ENCODE results near the gene NOP16. TPM values are rescaled to one million over a fixed set of nuclear protein-coding genes. Genes with fewer than 3 reads are reported as not detected.
A peak's percentile ranks its signal among the peaks of the same experiment; 100 is the strongest.

NOP16 gene
- total RNA-seq, 1 experiment from 2014 or later, result 28.1 TPM

DNA sequence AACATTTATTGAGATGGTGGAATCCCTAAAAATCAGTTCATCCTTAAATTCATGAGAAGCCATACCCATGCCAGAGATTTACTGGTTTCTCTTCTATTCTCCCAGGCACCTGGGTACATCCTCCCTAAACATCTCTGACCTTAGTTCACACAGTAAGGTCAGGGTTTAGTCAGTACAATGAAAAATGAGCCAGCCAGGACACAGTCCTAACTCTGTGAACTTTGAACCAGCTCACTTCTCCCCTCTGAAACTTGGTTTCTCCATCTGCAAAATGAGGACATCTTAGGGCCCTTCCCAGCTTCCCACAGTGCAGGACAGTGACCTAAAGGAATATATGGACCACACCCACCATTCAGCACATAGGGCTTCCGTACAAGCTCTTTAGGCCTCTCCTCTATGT lies 1.9 kb downstream of the NOP16 start:
- no peak for DNase-seq (ENCODE audit: low read depth)

DNA sequence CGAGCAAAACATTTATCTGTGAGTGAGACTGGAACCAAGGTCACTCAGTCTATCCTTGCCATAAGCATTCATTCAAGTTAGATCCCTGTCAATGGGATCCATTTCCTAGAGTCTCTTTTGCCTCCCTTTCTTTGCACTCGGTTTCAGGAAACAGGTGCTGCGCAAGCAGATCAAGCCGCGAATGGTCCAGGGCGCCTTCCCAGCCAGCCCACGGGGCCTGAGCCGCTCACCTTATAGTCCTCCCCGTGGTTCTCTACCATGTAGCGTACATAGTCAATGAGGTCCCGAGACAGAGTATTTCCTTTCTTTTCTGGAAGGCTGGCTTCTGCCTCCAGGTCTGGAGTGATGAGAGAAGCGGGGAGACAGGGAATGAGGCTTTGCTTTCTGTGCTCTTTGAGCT lies 3.4 kb downstream of the NOP16 start:
- no peak for DNase-seq (ENCODE audit: low read depth)

DNA sequence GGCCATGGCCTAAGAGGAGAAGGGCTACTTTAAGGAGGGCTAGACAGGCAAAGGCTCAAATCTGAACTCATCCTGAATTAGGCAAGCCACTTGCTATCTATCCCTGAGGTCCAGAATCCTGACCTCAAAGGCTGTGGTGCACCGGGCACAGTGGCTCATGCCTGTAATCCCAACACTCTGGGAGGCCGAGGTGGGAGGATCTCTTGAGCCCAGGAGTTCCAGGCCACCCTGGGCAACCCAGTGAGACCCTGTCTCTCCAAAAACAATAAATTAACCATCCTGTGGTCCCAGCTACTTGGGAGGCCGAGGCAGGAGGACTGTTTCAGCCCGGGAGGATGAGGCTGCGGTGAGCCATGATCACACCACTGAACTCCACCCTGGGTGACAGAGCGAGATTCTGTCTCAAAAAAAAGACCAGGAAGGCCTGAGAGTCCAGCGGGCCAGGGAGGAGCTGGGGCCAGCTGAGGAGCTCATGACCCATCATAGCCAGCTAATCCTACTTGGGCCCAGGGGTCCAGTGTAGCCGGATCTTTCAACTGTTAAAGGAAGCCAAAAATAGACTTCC lies 4.0 kb downstream of the NOP16 start:
- no peak for DNase-seq (ENCODE audit: low read depth)

DNA sequence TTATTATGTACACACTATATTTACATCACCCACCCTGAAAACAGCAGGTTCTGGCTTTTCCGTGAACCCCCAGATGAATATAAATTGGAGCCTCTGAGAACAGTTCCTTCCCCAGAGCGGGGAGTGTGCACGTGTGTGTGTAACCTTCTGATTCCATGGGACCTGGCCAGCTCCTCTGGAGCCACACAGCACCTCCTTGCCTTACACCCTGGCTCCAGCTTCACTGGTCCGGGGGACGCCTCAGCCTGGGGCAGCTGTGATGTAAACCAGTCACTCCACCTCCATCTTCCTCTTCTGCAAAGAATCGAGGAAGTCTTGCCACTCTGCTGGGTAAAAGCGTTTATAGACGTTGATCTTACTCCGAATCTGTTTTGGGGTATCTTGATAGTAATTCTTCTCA lies 4.4 kb downstream of the NOP16 start:
- no peak for DNase-seq (ENCODE audit: low read depth)

DNA sequence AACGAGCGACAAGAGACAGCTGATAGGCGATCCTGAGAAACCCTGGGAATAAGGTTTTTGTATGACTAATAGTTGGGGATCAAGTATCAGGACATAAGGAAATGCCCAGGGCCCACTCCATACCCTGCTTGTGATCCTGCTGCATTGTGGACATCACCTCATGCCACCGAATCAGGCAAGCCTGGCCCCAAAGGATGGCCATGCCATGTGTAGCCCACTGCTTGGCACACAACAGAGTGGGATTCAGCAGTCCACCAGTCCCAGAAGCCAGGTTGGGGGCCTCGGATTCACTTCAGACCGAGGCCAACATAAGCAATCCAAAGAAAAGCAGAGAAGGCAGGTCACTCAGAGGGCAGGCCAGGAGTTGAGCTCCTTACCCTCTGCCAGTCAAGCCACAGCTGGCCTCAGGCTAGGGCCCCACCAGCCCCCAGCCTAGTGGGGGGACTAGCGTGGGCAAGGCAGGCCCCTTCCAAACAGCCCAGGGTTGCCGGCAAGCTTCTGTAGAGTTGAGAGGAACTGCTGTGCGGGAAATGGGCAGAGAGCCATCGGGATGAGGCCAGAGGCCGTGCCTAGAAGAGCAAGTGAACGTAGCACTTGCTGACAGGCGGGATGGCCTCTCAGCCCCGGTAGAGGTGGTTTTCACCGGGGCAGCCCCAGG lies 5.0 kb downstream of the NOP16 start:
- no peak for DNase-seq (ENCODE audit: low read depth)

DNA sequence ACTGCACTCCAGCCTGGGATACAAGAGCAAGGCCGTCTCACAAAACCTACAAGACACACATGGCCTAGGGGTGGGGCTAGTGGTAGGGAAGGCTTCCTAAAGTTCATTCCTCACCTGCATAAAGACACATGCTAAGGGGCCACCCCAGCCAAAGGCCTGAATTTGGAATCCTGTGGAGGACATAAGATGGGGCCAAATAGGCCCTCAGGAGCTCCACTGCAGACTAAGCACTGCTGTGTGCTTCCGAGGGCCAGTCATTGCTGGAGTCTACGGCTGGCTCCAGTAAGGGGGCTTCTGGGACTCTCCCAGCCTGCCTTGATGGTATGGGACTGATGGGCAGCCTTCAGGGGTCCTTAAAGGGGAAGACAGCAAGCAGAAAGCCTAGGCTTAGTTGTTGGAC lies 5.7 kb downstream of the NOP16 start:
- no peak for DNase-seq (ENCODE audit: low read depth)

DNA sequence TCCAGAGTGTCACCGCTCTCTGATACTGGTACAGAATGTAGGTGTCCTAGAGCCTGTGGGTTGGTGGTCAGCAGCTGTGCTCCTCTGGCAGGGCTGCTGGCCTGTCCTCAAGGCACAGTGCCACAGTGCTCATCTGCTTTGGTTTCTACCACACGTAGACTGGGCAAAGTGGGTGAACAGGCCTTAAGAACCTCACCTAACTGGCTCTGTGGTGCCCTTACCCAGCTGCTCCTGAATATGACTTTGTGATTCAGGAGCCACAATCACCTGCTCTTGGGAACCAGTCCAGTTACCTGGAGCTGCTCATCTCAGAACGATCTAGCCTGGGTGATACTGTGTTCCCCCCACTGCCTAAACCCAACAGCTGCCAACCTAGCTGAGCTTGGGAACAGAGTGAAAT lies 6.4 kb downstream of the NOP16 start:
- DNase-seq (ENCODE audit: low read depth), result no peak

DNA sequence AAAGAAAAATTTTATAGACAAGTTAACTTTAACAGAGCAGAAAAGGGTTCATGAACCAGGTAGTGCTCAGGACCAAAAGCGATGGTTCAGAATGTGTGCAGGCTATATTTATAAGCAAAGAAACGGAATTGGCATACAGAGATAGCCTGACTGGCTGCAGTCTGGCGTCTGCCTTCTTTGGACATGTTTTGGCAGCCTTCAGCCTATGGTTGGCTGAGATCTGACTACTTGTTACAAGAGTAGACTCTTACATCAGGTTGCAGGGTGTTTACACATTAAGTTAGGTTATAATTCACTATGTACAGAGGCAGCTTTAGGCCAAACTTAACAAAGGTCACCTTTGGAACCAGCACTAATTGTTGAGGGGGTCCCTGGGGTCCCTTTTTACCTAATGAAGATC lies 7.0 kb downstream of the NOP16 start:
- no peak for DNase-seq (ENCODE audit: low read depth)

DNA sequence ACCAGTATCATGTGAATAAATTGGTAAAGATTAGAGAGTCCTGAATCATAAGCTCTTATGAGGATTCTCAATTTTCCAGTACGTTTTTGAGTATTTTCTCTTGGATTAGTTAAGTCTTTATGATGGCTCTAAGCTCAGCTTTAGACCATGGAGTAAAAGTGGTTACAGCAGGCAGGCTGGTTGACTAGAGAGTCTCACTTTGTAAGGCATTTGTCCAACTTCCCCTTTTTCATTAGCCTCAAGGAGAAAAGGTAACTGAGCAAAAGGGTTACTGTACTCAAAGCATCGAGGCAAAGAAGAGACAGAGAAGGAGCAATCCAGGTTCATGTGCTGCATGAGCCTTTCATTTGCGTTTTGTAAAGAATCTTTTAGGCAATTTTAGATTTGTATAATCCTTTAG lies 8.5 kb downstream of the NOP16 start:
- no peak for DNase-seq (ENCODE audit: low read depth)

DNA sequence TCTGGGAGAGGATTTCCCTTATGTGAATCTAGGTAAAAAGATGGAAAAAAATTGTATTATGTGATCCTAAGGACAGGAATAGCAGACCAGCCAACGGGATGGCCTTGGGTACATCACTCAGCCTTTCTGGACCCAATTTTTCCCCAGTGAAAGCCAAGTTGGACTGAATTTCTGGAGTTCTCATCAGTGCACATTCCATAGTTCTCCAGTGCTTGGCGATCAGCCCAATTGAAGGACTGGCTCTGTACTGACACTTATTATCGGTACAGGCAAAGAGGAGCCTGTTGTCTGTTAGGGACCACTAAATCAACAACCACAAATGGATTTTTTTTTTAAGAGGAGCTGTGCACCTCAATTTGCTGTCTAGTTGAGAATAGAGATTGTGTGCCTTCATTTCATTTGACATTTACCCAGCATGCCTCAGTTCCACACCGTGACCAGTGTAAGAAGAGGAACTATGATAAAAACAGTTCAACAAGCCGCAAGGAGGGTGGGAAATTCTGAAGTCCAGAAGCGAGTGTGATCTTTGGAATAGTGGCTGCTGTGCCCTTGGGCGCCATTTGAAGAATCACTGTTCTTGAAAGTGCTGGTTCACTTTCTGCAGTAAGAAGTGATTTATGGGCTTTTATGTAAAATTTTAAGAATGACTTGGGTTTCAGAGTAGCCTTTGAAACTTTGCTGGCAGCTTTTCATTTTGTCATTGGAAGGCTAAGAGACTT lies 15.1 kb downstream of the NOP16 start:
- DNase-seq (ENCODE audit: low read depth), result no peak

DNA sequence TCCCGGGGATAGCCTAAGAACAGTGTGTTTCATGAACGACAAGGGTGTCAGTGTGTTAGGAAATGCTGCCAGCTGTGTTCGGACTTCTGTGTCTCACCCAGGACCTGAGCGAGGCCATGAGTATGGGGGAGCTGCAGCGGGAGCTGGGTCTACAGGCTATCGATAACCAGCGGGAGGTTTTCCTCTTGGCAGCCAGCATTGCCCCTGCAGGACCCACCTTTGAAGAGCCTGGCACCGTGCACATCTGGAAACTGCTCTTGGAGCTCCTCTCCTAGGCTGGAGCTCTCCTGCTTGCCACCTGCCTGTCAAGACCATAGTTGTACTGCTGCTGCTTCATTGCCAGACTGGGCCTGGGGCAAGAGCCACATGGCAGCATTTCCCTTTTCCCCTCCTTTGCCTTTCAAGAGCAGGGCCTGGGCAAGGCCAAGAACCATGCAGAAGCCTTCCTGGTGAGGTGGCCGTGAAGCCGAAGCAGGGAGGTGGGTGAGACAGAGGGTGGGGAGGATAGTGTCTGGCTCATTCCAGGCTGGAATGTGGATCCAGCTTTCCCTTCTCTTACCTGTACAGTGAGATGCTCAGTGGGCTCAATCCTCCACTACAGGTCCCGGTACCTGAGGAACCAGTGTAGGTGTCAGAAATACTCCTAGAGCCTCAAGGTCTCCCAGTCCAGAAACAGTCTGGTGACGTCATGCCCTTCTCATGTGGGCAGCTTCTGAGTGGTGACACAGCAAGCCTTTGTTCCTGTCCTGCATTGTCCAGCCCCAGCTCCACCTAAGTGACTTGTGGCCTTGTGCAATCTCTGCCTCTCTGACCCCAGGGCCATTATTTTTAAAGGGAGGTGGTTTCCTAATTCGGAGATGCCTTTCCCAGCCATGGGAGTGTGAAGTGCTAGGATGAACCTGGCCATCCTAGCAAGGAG lies 16.5 kb downstream of the NOP16 start:
- DNase-seq (ENCODE audit: low read depth), result no peak

DNA sequence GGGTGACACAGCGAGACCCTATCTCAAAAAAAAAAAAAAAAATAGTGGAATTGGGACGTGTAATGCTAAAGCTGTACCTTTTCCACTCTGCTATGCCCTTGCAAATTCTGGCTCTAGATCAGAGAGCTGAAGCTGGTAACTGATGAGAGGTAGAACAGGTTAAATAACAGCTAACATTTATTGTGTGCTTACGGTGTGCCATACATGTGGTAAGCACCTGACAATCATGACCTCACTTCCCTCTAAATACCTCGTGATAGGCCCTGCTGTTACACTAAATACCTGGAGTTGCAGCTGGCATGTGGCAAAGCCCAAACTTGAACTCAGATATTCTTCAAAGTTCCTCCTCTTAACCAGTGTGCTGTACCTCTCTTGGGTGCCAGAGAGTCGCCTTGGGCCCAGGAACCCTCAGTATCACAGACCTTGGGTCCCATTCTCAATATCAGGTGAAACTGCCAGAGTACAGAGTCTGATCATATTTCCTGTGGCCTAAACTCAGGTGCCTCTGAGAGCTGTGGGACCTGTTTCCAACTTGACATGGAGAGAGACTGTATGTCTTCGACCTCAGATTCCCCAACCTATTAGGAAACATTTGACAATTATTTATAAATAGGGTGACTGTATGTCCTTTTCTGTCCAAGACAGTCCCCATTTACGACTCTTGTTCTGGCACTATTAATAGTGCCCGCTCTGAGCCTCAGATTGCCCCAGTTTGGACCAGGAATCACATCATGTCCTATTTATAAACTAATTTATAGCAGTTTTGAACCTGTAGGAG lies 18.3 kb downstream of the NOP16 start:
- DNase-seq (ENCODE audit: low read depth), result no peak

DNA sequence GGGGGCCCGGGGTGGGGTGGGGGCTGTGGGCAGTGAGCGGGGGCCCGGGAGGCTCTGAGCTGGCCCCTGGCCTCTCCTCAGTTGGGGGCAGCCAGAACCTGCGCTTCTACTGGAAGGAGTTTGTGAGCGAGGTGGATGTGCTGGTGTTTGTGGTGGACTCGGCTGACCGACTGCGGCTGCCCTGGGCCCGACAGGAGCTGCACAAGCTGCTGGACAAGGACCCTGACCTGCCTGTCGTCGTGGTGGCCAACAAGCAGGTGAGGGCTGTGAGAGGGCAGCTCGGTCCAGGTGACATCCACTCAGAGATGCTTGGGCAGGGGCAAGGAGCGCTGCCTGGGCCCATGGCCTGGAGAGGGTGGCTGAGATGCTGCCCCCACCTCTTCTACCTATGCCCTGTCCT lies 19.7 kb downstream of the NOP16 start:
- DNase-seq (ENCODE audit: low read depth), result no peak

DNA sequence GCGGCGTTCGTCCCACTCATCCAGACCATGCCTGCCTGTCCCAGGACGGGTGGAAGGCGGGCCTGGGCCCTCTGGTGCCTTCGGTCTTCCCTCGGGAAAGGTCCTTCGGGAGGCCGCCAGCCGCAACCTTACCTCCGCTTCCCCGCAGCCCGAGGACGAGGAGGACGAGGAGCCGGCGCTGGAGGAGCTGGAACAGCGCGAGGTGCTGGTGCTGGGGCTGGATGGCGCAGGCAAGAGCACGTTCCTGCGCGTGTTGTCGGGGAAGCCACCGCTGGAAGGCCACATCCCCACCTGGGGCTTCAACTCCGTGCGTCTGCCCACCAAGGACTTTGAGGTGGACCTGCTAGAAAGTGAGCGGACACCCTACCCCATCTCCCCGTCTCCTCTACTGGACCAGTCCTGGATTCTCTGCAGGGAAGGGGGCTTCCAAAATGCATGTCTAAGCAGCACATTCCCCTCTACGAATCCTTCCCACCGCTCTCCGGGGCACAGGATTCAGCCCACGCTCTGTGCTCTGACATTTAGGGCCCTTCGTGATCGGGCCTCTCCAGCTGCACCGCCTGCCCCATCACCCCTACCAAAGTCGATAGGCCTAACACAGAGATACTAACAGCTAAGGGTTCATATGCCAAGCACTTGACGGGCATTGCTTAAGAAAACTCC lies 22.0 kb downstream of the NOP16 start:
- DNase-seq (ENCODE audit: low read depth), result no peak

DNA sequence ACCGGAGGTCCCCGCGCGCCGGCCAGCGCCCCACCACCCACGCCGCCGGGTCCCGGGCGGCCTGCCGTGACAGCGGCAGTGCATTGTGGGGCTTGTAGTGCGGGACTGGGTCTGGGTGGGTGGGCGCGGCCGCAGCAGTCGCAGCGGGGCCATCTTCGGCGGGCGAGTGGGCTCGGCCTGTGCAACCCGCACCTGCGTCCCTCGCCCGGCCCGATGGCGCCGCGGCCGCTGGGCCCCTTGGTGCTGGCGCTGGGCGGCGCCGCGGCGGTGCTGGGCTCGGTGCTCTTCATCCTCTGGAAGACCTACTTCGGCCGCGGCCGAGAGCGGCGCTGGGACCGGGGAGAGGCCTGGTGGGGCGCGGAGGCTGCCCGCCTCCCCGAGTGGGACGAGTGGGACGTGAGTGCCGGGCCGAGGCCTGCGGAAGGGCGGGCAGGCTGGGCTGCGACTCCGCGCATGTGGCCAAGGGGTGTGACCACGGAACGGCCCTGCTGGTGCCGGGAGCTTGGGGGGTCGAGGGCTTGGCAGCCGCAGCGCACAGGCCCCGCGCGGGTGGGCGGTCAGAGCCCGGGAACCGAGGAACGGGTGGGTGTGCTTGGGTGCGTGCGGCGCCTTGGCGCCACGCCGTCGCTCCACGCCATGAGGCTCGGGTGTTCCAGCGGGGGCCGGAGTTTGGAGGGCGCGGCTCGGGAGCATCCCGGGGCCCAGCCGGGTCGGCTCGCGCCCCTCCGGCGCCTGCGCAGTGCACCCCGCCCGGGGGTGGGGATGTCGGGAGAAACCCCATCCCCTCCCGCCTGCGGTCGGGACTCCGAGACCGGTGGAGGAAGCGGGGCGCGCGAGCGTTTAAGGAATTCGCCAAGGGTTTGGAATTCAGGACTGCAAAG lies 22.8 kb downstream of the NOP16 start, which contains the start of gene ARL10:
TSS of gene ARL10 (plus strand) at position 137 of the 881 bp plus-strand sequence. CDS start at position 214, 77 bp downstream.
- DNase-seq (ENCODE audit: low read depth), result peak; percentile 51

DNA sequence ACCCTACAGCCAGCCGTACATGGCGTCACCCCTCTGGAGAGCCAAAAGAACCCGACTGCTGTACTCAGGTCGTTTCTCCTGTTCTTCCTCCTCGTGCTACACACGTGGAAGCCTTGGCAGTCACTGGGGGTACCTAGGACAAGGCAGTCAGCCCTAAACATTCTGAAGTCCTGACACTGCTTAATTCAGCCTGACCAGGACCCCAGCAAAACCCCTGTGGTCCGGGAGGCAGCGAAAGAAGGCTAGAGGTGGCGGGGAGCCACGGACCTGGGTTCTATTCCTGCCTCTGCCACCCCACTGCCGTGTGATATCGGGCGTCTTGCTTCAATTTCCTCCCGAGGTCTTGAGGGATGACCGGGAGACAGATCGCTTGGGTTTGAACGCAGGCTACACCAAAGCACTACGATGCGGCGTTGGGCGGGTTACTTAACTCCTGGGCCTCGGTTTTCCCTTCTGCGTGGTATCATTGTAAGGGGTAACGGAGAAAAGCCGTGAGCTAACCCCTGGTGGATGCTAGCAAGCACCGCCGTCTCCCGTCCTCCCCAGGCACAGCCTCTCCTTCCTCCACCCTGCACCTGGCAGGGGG lies 23.5 kb downstream of the NOP16 start:
- no peak for DNase-seq (ENCODE audit: low read depth)

DNA sequence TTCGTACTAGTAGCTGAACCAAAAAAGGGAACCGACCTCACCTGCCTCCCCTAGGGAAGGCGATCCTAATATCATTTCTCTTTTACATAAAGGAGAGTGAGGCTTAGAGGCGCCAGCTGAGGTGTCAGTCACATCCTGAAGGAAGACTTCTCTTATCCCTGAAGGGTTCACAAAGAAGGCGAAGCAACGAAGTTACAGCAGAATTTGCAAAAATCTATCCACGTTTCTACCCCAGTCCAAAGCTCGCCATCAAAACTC lies 26.2 kb downstream of the NOP16 start:
- no peak for DNase-seq (ENCODE audit: low read depth)

DNA sequence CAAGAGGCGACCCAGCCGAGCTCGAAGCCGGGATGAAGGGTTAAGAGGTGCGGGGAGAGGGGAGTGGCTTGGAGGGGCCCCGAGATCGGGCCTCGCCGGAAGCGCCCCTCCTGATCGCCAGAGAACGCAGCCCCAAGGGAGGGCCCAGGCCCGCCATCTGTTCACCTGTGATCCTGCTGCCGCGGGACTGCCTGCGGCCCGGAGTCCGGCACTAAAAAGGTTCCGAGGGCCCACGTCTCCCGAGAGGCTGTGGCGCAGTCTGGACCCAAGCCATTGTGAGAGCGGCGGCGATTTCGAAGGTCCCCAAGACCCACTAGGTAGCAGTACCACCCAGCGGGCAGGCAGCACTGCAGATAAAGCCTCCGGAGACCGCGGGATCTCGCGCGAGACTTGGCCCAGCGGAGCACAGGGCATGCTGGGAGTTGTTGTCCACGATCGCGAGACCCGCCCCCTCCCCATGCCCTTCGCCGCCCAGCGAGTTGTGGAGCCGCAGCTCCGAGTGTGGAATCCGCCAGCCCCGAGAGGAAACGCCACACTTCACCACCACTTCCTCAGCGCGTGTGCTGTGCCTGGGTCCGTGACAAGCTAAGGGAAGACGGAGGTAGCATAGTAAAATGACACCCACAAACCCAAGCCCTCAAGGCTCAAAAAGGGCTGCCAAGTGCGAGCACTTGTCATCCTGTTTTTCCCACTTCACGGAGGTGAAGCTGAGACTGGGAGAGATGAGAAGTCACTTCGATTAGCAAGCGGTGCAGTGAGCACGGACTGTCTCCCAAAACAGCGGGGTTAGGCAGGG lies 26.8 kb downstream of the NOP16 start, which contains the start of gene KIAA1191:
TSS of gene KIAA1191 (minus strand) at position 328 of the 796 bp plus-strand sequence. CDS start 2,256 bp downstream, outside the sequence.
- DNase-seq (ENCODE audit: low read depth), result peak; percentile 88
